Sigmoid colon (tissue), 7 donors: ENCODE data around the gene CACNG7. TPM values are rescaled to one million over a fixed set of nuclear protein-coding genes. Genes with fewer than 3 reads are reported as not detected.

Source experiments
- DNase-seq: peaks from one replicate; pipeline ENCODE4 v3.0.0-alpha.2; 2019
- H3K27ac ChIP-seq, 4 donors: fragments of 200-600 bp; sonication (generic); one replicate each; pipeline ENCODE4 v1.5.1; 2016 to 2019; ENCODE audit warnings: mild to moderate bottlenecking in 1 of 4
- H3K27me3 ChIP-seq, 3 donors: fragments of 200-600 bp; sonication (generic); one replicate each; pipeline ENCODE4 v1.5.1; 2019; ENCODE audit warnings: mild to moderate bottlenecking in 1 of 3
- H3K36me3 ChIP-seq, 4 donors: fragments of 200-600 bp; sonication (generic); one replicate each; pipeline ENCODE4 v1.5.1; 2016 to 2019
- H3K4me1 ChIP-seq, 4 donors: fragments of 200-600 bp; sonication (generic); one replicate each; pipeline ENCODE4 v1.5.1; 2017 to 2019
- H3K4me3 ChIP-seq, 4 donors: fragments of 200-600 bp; sonication (generic); one replicate each; pipeline ENCODE4 v1.5.1; 2017 to 2019; ENCODE audit warnings: mild to moderate bottlenecking in 2 of 4, moderate library complexity in 1 of 4
- H3K9me3 ChIP-seq, 4 donors: fragments of 200-600 bp in 3 of 4; sonication (generic) in 3 of 4; one replicate each; pipeline versions ENCODE4 v1.5.1 to v1.6.1; 2013 to 2019
- EP300 ChIP-seq, 4 donors: sonication (generic); formaldehyde crosslinking; IDR thresholded peaks; one replicate each; pipeline ENCODE4 v1.6.1; 2017; ENCODE audit warnings: antibody characterized with exemption in 4 of 4
- POLR2A ChIP-seq, 2 donors: fragments of 450-650 bp; IDR thresholded peaks; one replicate each; pipeline ENCODE4 v1.6.1; 2016; ENCODE audit warnings: antibody characterized with exemption in 2 of 2, mild to moderate bottlenecking in 2 of 2, moderate library complexity in 2 of 2
- POLR2AphosphoS5 ChIP-seq, 4 donors: sonication (generic); formaldehyde crosslinking; IDR thresholded peaks; one replicate each; pipeline ENCODE4 v1.6.1; 2017; ENCODE audit warnings: antibody characterized with exemption in 4 of 4
- WGBS, 2 donors: extraction: QIAGEN DNeasy Blood & Tissue Kit; methylation state at CpG; one replicate each; pipeline ENCODE4 v1.1.7; 2013; 5-methylcytosine and 5-hydroxymethylcytosine counted together
- intact Hi-C: fragments of 100-400 bp; cut with DNase I; formaldehyde crosslinking; loops from one replicate; pipeline ENCODE4 v1.15.1; 2023
- polyA plus RNA-seq, 3 donors: library from polyadenylated mRNA; stranded (reverse); fragments of 200-250 nt; gene quantifications; one replicate each; pipeline ENCODE4 v1.2.3, GENCODE V29; 2013
- total RNA-seq, 4 donors: library from RNA; depleted of rRNA; stranded (reverse); fragments of >200 nt; gene quantifications; one replicate each; pipeline ENCODE4 v1.1.0, GENCODE V29; 2016
- TF ChIP-seq, protein P1 (sequence below), 4 experiments: fragments of 450-650 bp in 3 of 4; fragments of 200-600 bp in 1 of 4; IDR thresholded peaks; one replicate each; pipeline ENCODE4 v1.5.1; 2016 to 2019; ENCODE audit warnings: antibody characterized with exemption in 4 of 4, mild to moderate bottlenecking in 3 of 4, moderate library complexity in 2 of 4
- donor health status: healthy with polysubstance abuse.
- donor health status: Bipolar disorder and iron deficiency.
- donor health status: healthy.

The CACNG7 gene
- total and polyA plus RNA-seq, 7 donors: 0.20 TPM; not detected in 6

GRCh38 chr19:53915000-53915399 is 5.9 kb downstream of the CACNG7 start:
- DNase-seq: no peak
- TF ChIP-seq POLR2A (IDR thresholded peaks at IDR 0.05): no peak
- TF ChIP-seq, protein P1, sequence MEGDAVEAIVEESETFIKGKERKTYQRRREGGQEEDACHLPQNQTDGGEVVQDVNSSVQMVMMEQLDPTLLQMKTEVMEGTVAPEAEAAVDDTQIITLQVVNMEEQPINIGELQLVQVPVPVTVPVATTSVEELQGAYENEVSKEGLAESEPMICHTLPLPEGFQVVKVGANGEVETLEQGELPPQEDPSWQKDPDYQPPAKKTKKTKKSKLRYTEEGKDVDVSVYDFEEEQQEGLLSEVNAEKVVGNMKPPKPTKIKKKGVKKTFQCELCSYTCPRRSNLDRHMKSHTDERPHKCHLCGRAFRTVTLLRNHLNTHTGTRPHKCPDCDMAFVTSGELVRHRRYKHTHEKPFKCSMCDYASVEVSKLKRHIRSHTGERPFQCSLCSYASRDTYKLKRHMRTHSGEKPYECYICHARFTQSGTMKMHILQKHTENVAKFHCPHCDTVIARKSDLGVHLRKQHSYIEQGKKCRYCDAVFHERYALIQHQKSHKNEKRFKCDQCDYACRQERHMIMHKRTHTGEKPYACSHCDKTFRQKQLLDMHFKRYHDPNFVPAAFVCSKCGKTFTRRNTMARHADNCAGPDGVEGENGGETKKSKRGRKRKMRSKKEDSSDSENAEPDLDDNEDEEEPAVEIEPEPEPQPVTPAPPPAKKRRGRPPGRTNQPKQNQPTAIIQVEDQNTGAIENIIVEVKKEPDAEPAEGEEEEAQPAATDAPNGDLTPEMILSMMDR (IDR thresholded peaks at IDR 0.05): no peak
- TF ChIP-seq POLR2AphosphoS5 (IDR thresholded peaks at IDR 0.05): no peak
- no peak for TF ChIP-seq EP300 (IDR thresholded peaks at IDR 0.05)
- peaks cover 0 to 3% (median 0%) of the 10 kb centered on the region in 4 donors for H3K4me1 ChIP-seq
- 56 to 62% methylated on average over 8 of the region's 8 CpGs for WGBS, 2 donors
- intact Hi-C loops: no loop called here
- H3K27ac ChIP-seq: no peak overlapping the region
- H3K36me3 ChIP-seq: no peaks in the 10 kb centered on the region
- no peaks in the 10 kb centered on the region for H3K9me3 ChIP-seq
- H3K4me3 ChIP-seq: no peak overlapping the region
- peaks cover 15 to 51% (median 36%) of the 10 kb centered on the region in 3 donors for H3K27me3 ChIP-seq

DNA sequence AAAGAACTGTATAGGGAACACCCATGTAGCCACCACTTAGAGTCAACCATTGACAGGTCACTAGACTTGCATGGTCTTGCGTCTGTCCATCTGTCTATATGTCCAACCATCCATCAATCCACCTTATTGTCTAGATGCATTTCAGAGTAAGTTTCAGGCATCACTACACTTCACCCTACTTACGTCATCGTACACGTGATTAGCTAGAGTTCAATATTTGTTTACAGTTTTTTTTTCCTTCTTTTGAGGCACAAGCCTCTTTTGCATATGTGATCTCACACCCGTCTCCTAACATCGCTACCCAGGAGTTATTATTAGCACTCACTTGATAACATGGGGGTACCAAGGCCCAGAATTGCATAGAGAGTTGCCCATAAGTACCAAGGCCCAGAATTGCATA is 6.9 kb downstream of the CACNG7 start:
- 55 to 77% methylated on average over 6 of the region's 6 CpGs for WGBS, 2 donors
- intact Hi-C loops: no loop called here
- H3K4me3 ChIP-seq: no peak overlapping the region

GRCh38 chr19:53917356-53917755 is 8.3 kb downstream of the CACNG7 start:
- H3K9me3 ChIP-seq: no peaks in the 10 kb centered on the region
- TF ChIP-seq POLR2AphosphoS5 (IDR thresholded peaks at IDR 0.05) (no peak), POLR2A (IDR thresholded peaks at IDR 0.05) (no peak), EP300 (IDR thresholded peaks at IDR 0.05) (no peak)
- TF ChIP-seq, protein P1 (IDR thresholded peaks at IDR 0.05): no peak
- intact Hi-C loops: no loop called here
- no peaks in the 10 kb centered on the region for H3K4me1 ChIP-seq
- H3K4me3 ChIP-seq: no peak overlapping the region
- WGBS, 2 donors: 84 to 92% methylated on average over 7 of the region's 7 CpGs
- no peak for DNase-seq
- H3K27me3 ChIP-seq: peaks cover 3 to 27% (median 15%) of the 10 kb centered on the region in 3 donors
- H3K36me3 ChIP-seq: no peaks in the 10 kb centered on the region
- H3K27ac ChIP-seq: no peak overlapping the region

More for the DNA sequence above, 6.9 kb downstream of the CACNG7 start:
- Histone ChIP-seq H3K27me3 (peaks cover 7 to 41% (median 26%) of the 10 kb centered on the region in 3 donors), H3K9me3 (no peaks in the 10 kb centered on the region), H3K36me3 (no peaks in the 10 kb centered on the region), H3K4me1 (no peaks in the 10 kb centered on the region), H3K27ac (no peak overlapping the region)
- no peak for DNase-seq
- no peak for TF ChIP-seq POLR2AphosphoS5 (IDR thresholded peaks at IDR 0.05)
- TF ChIP-seq, protein P1 (IDR thresholded peaks at IDR 0.05): no peak
- no peak for TF ChIP-seq EP300 (IDR thresholded peaks at IDR 0.05)
- no peak for TF ChIP-seq POLR2A (IDR thresholded peaks at IDR 0.05)

DNA sequence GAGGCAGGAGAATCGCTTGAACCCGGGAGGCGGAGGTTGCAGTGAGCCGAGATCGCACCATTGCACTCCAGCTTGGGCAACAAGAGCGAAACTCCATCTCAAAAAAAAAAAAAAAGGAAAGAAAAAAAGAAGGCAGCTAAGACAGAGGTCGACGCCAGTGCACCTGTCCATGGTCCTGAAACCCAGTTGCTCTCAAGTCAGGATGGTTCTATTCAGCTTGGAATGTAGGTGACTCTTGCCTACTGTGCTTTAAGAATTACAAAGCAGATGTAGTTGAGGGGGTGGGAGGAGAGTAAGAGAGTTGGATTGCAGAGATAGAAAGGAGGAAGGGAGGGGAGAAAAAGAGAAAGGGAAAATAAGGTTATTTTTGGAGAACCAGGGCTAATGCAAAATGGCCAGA is 18.7 kb downstream of the CACNG7 start:
- Histone ChIP-seq H3K4me3 (no peak overlapping the region), H3K36me3 (no peaks in the 10 kb centered on the region), H3K27me3 (no peaks in the 10 kb centered on the region), H3K27ac (no peak overlapping the region), H3K4me1 (no peaks in the 10 kb centered on the region), H3K9me3 (no peaks in the 10 kb centered on the region)
- intact Hi-C loops: no loop called here
- 38 to 42% methylated on average over 8 of the region's 8 CpGs for WGBS, 2 donors
- TF ChIP-seq EP300 (IDR thresholded peaks at IDR 0.05) (no peak), POLR2AphosphoS5 (IDR thresholded peaks at IDR 0.05) (no peak), POLR2A (IDR thresholded peaks at IDR 0.05) (no peak)
- TF ChIP-seq, protein P1 (IDR thresholded peaks at IDR 0.05): no peak
- no peak for DNase-seq

DNA sequence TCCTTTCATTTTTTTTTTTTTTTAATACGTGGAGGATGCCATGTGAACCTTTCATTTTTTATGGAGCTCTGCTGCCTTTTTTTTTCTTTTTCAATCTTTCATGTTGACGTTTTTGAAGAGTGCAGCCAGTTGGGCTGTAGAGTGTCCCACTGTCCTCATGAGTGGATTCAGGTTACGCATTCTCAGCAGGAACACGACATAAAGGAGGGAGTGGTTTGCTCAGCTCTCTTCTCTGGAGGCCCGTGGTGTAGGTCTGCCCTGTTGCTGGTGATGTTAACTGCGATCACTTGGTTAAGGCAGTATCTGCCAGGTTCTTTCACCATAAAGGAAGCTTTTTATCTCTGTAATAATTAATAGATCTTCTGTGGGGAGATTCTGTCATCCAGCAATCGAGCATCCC is 27.0 kb downstream of the CACNG7 start:
- no peak for DNase-seq
- H3K4me1 ChIP-seq: no peaks in the 10 kb centered on the region
- 48 to 54% methylated on average over 7 of the region's 7 CpGs for WGBS, 2 donors
- intact Hi-C loops: no loop called here
- peaks cover 0 to 19% (median 4%) of the 10 kb centered on the region in 3 donors for H3K27me3 ChIP-seq
- TF ChIP-seq EP300 (IDR thresholded peaks at IDR 0.05) (no peak), POLR2AphosphoS5 (IDR thresholded peaks at IDR 0.05) (no peak), POLR2A (IDR thresholded peaks at IDR 0.05) (no peak)
- TF ChIP-seq, protein P1 (IDR thresholded peaks at IDR 0.05): no peak
- no peak overlapping the region for H3K27ac ChIP-seq
- no peaks in the 10 kb centered on the region for H3K36me3 ChIP-seq
- H3K4me3 ChIP-seq: no peak overlapping the region
- H3K9me3 ChIP-seq: no peaks in the 10 kb centered on the region
